HEK293T (cell line): Measurements from ENCODE around the gene ASPG.

Experiments used
- BHLHE40 ChIP-seq: fragments of 450-650 bp; IDR thresholded peaks from 2 replicates; pipeline ENCODE4 v1.6.1; 2016; ENCODE audit warnings: mild to moderate bottlenecking, moderate library complexity, borderline replicate concordance
- ELF4 ChIP-seq: fragments of 450-650 bp; IDR thresholded peaks from 2 replicates; pipeline ENCODE4 v1.6.1; 2017; ENCODE audit warnings: antibody characterized with exemption
- FOXA1 ChIP-seq: fragments of 450-650 bp; IDR thresholded peaks from 2 replicates; pipeline ENCODE4 v1.6.1; 2016; ENCODE audit warnings: mild to moderate bottlenecking
- NFRKB ChIP-seq: fragments of 450-650 bp; IDR thresholded peaks from 2 replicates; pipeline ENCODE4 v1.6.1; 2016; ENCODE audit warnings: mild to moderate bottlenecking, moderate library complexity
- SP1 ChIP-seq: fragments of 450-650 bp; IDR thresholded peaks from 2 replicates; pipeline ENCODE4 v1.6.1; 2017
- ZNF384 ChIP-seq: fragments of 450-650 bp; IDR thresholded peaks from 2 replicates; pipeline ENCODE4 v1.6.1; 2016

- TF ChIP-seq NFRKB (no peak), SP1 (no peak), ELF4 (no peak), ZNF384 (no peak), FOXA1 (no peak), BHLHE40 (no peak)
Measured at GRCh38 chr14:104098272-104099095, 13.0 kb downstream of the ASPG start.
